Measurements from ENCODE around the gene COG5. TPM values are rescaled to one million over a fixed set of nuclear protein-coding genes. Genes with fewer than 3 reads are reported as not detected.

Gene COG5
- total and polyA plus RNA-seq, 2 of the 4 experiments (the other 2 are of a cell fraction) = 18.5 to 27.4 TPM

- Histone ChIP-seq H3K4me3 (ENCODE audit: insufficient read depth, low read depth, low read length) (no peak overlapping the region), H3K79me1 (ENCODE audit: low read depth in 1 of 2, low read length in 2 of 2) (no peaks in the 10 kb centered on the region), H3K27me3 (ENCODE audit: control insufficient read depth, insufficient read depth, low read length) (no peaks in the 10 kb centered on the region), H2AK9ac (replicated peaks; ENCODE audit: low read depth, low read length, poor library complexity) (no peak overlapping the region), H2BK5ac (ENCODE audit: low read depth, low read length, poor library complexity, severe bottlenecking) (no peak overlapping the region), H3K9me3 (ENCODE audit: control insufficient read depth, insufficient read depth, low read length) (no peaks in the 10 kb centered on the region), H4K91ac (ENCODE audit: insufficient read depth, low read depth, low read length) (no peak overlapping the region), H3K4me2 (ENCODE audit: low read depth, low read length) (no peak overlapping the region), H3K18ac (ENCODE audit: low read depth, low read length) (no peak overlapping the region), H3K36me3 (ENCODE audit: control insufficient read depth, insufficient read depth, low read length) (no peaks in the 10 kb centered on the region), H3K4me1 (ENCODE audit: control insufficient read depth, insufficient read depth, low read length) (no peaks in the 10 kb centered on the region), H4K20me1 (ENCODE audit: insufficient read depth, low read length) (no peaks in the 10 kb centered on the region), H2BK120ac (ENCODE audit: low read depth, low read length) (no peak overlapping the region), H3K56ac (ENCODE audit: extremely low read depth, insufficient read depth, low read length) (no peak overlapping the region), H3K9me1 (ENCODE audit: insufficient read depth, low read length) (no peaks in the 10 kb centered on the region), H2BK15ac (ENCODE audit: low read depth, low read length) (no peak overlapping the region), H2AK5ac (ENCODE audit: low read depth, low read length) (no peak overlapping the region), H4K8ac (ENCODE audit: low read depth in 2 of 2, low read length in 2 of 2) (no peak overlapping the region), H2BK20ac (ENCODE audit: low read depth, low read length) (no peak overlapping the region), H3K14ac (replicated peaks; ENCODE audit: low read depth, low read length) (no peak overlapping the region), H4K5ac (ENCODE audit: low read depth, low read length) (no peak overlapping the region), H3K9ac (ENCODE audit: low read depth, low read length) (no peak overlapping the region), H2AFZ (replicated peaks; ENCODE audit: low read length, poor library complexity) (no peak overlapping the region), H3K4ac (ENCODE audit: low read depth, low read length) (no peak overlapping the region), H3K23ac (ENCODE audit: low read depth, low read length) (no peak overlapping the region), H3K27ac (ENCODE audit: insufficient read depth, low read length) (no peak overlapping the region)
- BruUV-seq (replicated peaks) = no TSS peak
- CTCF ChIA-PET = no interaction called here
- in situ Hi-C loops (cut with MboI; ENCODE audit: low sequenced_read_pairs) = no loop called here
- dilution Hi-C loops (cut with HindIII; ENCODE audit: low sequenced_read_pairs, unreplicated experiment) = no loop called here
- POLR2A ChIA-PET (ENCODE audit: unreplicated experiment) = no interaction called here
- intact Hi-C loops (cut with micrococcal nuclease) = no loop called here
- TF ChIP-seq SMC3 (IDR thresholded peaks at IDR 0.05; ENCODE audit: low read depth, low read length) = no peak
- TF ChIP-seq CHD1 (IDR thresholded peaks at IDR 0.05; ENCODE audit: low read depth, low read length) = no peak
- TF ChIP-seq MAZ (IDR thresholded peaks at IDR 0.05; ENCODE audit: borderline replicate concordance, low read depth, low read length) = no peak
- no peak for TF ChIP-seq MXI1 (IDR thresholded peaks at IDR 0.05; ENCODE audit: borderline replicate concordance, low read depth, low read length)
- TF ChIP-seq FOS (IDR thresholded peaks at IDR 0.05; ENCODE audit: low read depth, low read length) = no peak
- TF ChIP-seq POLR2A (IDR thresholded peaks at IDR 0.05; ENCODE audit: low read depth, low read length) = no peak
- no peak for TF ChIP-seq NFE2L2 (IDR thresholded peaks at IDR 0.05; ENCODE audit: low read depth, low read length)
- TF ChIP-seq MAFK (IDR thresholded peaks at IDR 0.05; ENCODE audit: low read depth, low read length) = no peak
- no peak for TF ChIP-seq USF2 (IDR thresholded peaks at IDR 0.05; ENCODE audit: low read depth, low read length)
- TF ChIP-seq BHLHE40 (IDR thresholded peaks at IDR 0.05; ENCODE audit: low read depth, low read length) = no peak
- TF ChIP-seq RFX5 (IDR thresholded peaks at IDR 0.05; ENCODE audit: low read depth, low read length) = no peak
- no peak for TF ChIP-seq CEBPB (IDR thresholded peaks at IDR 0.05; ENCODE audit: low read depth, low read length)
- no peak for TF ChIP-seq ELK1 (IDR thresholded peaks at IDR 0.05; ENCODE audit: borderline replicate concordance, low read depth, low read length)
- TF ChIP-seq RAD21 (IDR thresholded peaks at IDR 0.05; ENCODE audit: low read length) = no peak
- TF ChIP-seq RCOR1 (IDR thresholded peaks at IDR 0.05; ENCODE audit: insufficient replicate concordance, low read length) = no peak
- TF ChIP-seq CTCF (conservative IDR thresholded peaks at IDR 0.05; ENCODE audit: low read depth, low read length) = no peak
- ATAC-seq (ENCODE audit: low read depth) (no peak), DNase-seq (no peak)
- WGBS, 2 experiments (ENCODE audit: extremely low coverage in 2 of 2, insufficient read length in 1 of 2) = no CpG with 5 or more reads among the region's 4 CpGs
These were observed 278.7 kb downstream of the COG5 start for GRCh38 chr7:107284911-107285479.

All from IMR-90 (cell line).